HepG2 (cell line): ENCODE data around the gene SREBF1. TPM values are rescaled to one million over a fixed set of nuclear protein-coding genes. Genes with fewer than 3 reads are reported as not detected.

Experiments
- KDM6A ChIP-seq: IDR thresholded peaks from 2 replicates; pipeline ENCODE4 v1.6.1; 2016; ENCODE audit warnings: low read depth
- NPAS2 ChIP-seq: sonication (generic); formaldehyde crosslinking; IDR thresholded peaks from 2 replicates; pipeline ENCODE4 v1.8.0; 2022; ENCODE audit warnings: mild to moderate bottlenecking, missing genetic modification reagents, borderline replicate concordance
- NR2C2 ChIP-seq: sonication (generic); formaldehyde crosslinking; IDR thresholded peaks from 2 replicates; pipeline ENCODE4 v1.4.0; 2020; ENCODE audit warnings: missing genetic modification reagents, mild to moderate bottlenecking, moderate library complexity, borderline replicate concordance
- POLR2G ChIP-seq: fragments of 200-400 bp; formaldehyde crosslinking; IDR thresholded peaks from 2 replicates; pipeline ENCODE4 v1.6.1; 2018; ENCODE audit warnings: mild to moderate bottlenecking, low read depth, low read length, moderate library complexity
- SATB2 ChIP-seq: sonication (generic); formaldehyde crosslinking; IDR thresholded peaks from 2 replicates; pipeline ENCODE4 v1.5.0; 2020; ENCODE audit warnings: missing genetic modification reagents
- SMAD9 ChIP-seq: sonication (generic); formaldehyde crosslinking; IDR thresholded peaks from 2 replicates; pipeline ENCODE4 v1.5.1; 2020; ENCODE audit warnings: mild to moderate bottlenecking, missing genetic modification reagents
- SOX6 ChIP-seq, 2 experiments: fragments of 450-650 bp in 1 of 2; sonication (generic) in 1 of 2; formaldehyde crosslinking in 1 of 2; IDR thresholded peaks; 2 replicates each; pipeline versions ENCODE4 v1.4.0 to v1.6.1; 2017 to 2020; ENCODE audit warnings: antibody characterized with exemption in 1 of 2, mild to moderate bottlenecking in 1 of 2, missing genetic modification reagents in 1 of 2
- ZBTB44 ChIP-seq: sonication (generic); formaldehyde crosslinking; IDR thresholded peaks from 2 replicates; pipeline ENCODE4 v1.4.0; 2020; ENCODE audit warnings: missing genetic modification reagents
- ZKSCAN8 ChIP-seq: IDR thresholded peaks from 2 replicates; pipeline ENCODE4 v1.6.1; 2016; ENCODE audit warnings: borderline replicate concordance, missing genetic modification reagents, missing compliant biosample characterization
- ZNF609 ChIP-seq: sonication (generic); formaldehyde crosslinking; IDR thresholded peaks from 2 replicates; pipeline ENCODE4 v1.4.0; 2020; ENCODE audit warnings: mild to moderate bottlenecking, missing genetic modification reagents, borderline replicate concordance
- polyA plus RNA-seq, 8 experiments: library from polyadenylated mRNA; depleted of rRNA in 3 of 8; stranded (reverse) in 7 of 8; unstranded in 1 of 8; fragments of >200 nt; fragmentation: Illumina TruSeq in 4 of 8; extraction: Trizol in 4 of 8; gene quantifications; 2 replicates each; pipeline versions ENCODE4 v1.2.1 to v1.2.3, GENCODE V29; 2011 to 2016; ENCODE audit warnings: low read depth in 4 of 8, missing spikeins in 1 of 8, mixed read lengths in 1 of 8; ENCODE audit not compliant: insufficient read depth in 1 of 8
- total RNA-seq, 5 experiments: library from RNA; depleted of rRNA; stranded (reverse); fragments of >200 nt; fragmentation: Illumina TruSeq; extraction: Trizol; gene quantifications; 2 replicates each; pipeline ENCODE4 v1.2.3, GENCODE V29; 2016; ENCODE audit warnings: low read depth in 1 of 5
- TF ChIP-seq, protein P1 (sequence below): sonication (generic); formaldehyde crosslinking; IDR thresholded peaks from 2 replicates; pipeline ENCODE4 v1.9.0; 2021; ENCODE audit warnings: missing genetic modification reagents, mild to moderate bottlenecking, borderline replicate concordance
- TF ChIP-seq, protein P2 (sequence below): IDR thresholded peaks from 2 replicates; pipeline ENCODE4 v1.4.0; 2020; ENCODE audit warnings: mild to moderate bottlenecking, missing genetic modification reagents
- TF ChIP-seq, protein P3 (sequence below): sonication (generic); formaldehyde crosslinking; conservative IDR thresholded peaks from 2 replicates; pipeline ENCODE4 v1.8.0; 2022; ENCODE audit warnings: missing genetic modification reagents

SREBF1 gene
- total and polyA plus RNA-seq, 2 of the 13 experiments (the other 11 are each of a cell fraction or from before 2014, with no cell fraction given), result 34.3 to 38.0 TPM

GRCh38 chr17:17849147-17849820 is 12.5 kb upstream of the SREBF1 start (continued):
- TF ChIP-seq, protein P1, sequence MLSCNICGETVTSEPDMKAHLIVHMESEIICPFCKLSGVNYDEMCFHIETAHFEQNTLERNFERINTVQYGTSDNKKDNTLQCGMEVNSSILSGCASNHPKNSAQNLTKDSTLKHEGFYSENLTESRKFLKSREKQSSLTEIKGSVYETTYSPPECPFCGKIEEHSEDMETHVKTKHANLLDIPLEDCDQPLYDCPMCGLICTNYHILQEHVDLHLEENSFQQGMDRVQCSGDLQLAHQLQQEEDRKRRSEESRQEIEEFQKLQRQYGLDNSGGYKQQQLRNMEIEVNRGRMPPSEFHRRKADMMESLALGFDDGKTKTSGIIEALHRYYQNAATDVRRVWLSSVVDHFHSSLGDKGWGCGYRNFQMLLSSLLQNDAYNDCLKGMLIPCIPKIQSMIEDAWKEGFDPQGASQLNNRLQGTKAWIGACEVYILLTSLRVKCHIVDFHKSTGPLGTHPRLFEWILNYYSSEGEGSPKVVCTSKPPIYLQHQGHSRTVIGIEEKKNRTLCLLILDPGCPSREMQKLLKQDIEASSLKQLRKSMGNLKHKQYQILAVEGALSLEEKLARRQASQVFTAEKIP (CRISPR knock-in tag), result no peak
- TF ChIP-seq ZNF609 (CRISPR knock-in tag) (no peak), SOX6 (IDR thresholded peaks at IDR 0.05) (no peak), SOX6 (CRISPR knock-in tag; IDR thresholded peaks at IDR 0.05) (0 out of 2 replicates have a peak, but pooled peaks have one; percentile 37), POLR2G (no peak), ZBTB44 (CRISPR knock-in tag) (no peak), KDM6A (CRISPR knock-in tag) (no peak), NR2C2 (CRISPR knock-in tag) (no peak), SATB2 (no peak), ZKSCAN8 (CRISPR knock-in tag) (no peak), SMAD9 (no peak), NPAS2 (CRISPR knock-in tag) (no peak)
- TF ChIP-seq, protein P2, sequence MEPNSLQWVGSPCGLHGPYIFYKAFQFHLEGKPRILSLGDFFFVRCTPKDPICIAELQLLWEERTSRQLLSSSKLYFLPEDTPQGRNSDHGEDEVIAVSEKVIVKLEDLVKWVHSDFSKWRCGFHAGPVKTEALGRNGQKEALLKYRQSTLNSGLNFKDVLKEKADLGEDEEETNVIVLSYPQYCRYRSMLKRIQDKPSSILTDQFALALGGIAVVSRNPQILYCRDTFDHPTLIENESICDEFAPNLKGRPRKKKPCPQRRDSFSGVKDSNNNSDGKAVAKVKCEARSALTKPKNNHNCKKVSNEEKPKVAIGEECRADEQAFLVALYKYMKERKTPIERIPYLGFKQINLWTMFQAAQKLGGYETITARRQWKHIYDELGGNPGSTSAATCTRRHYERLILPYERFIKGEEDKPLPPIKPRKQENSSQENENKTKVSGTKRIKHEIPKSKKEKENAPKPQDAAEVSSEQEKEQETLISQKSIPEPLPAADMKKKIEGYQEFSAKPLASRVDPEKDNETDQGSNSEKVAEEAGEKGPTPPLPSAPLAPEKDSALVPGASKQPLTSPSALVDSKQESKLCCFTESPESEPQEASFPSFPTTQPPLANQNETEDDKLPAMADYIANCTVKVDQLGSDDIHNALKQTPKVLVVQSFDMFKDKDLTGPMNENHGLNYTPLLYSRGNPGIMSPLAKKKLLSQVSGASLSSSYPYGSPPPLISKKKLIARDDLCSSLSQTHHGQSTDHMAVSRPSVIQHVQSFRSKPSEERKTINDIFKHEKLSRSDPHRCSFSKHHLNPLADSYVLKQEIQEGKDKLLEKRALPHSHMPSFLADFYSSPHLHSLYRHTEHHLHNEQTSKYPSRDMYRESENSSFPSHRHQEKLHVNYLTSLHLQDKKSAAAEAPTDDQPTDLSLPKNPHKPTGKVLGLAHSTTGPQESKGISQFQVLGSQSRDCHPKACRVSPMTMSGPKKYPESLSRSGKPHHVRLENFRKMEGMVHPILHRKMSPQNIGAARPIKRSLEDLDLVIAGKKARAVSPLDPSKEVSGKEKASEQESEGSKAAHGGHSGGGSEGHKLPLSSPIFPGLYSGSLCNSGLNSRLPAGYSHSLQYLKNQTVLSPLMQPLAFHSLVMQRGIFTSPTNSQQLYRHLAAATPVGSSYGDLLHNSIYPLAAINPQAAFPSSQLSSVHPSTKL, result peak; percentile 59
- TF ChIP-seq, protein P3, sequence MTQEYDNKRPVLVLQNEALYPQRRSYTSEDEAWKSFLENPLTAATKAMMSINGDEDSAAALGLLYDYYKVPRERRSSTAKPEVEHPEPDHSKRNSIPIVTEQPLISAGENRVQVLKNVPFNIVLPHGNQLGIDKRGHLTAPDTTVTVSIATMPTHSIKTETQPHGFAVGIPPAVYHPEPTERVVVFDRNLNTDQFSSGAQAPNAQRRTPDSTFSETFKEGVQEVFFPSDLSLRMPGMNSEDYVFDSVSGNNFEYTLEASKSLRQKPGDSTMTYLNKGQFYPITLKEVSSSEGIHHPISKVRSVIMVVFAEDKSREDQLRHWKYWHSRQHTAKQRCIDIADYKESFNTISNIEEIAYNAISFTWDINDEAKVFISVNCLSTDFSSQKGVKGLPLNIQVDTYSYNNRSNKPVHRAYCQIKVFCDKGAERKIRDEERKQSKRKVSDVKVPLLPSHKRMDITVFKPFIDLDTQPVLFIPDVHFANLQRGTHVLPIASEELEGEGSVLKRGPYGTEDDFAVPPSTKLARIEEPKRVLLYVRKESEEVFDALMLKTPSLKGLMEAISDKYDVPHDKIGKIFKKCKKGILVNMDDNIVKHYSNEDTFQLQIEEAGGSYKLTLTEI (CRISPR knock-in tag), result no peak
